ENCODE measurements around the gene UAP1L1. TPM values are rescaled to one million over a fixed set of nuclear protein-coding genes. Genes with fewer than 3 reads are reported as not detected.
"Not testable (repeated sequence)": the region's sequence is repeated elsewhere in the genome, so short reads cannot be mapped to it uniquely, and the experiment has no call there.

UAP1L1 gene
- polyA plus RNA-seq, 1 donor from 2014 or later, result 0.21 TPM

DNA sequence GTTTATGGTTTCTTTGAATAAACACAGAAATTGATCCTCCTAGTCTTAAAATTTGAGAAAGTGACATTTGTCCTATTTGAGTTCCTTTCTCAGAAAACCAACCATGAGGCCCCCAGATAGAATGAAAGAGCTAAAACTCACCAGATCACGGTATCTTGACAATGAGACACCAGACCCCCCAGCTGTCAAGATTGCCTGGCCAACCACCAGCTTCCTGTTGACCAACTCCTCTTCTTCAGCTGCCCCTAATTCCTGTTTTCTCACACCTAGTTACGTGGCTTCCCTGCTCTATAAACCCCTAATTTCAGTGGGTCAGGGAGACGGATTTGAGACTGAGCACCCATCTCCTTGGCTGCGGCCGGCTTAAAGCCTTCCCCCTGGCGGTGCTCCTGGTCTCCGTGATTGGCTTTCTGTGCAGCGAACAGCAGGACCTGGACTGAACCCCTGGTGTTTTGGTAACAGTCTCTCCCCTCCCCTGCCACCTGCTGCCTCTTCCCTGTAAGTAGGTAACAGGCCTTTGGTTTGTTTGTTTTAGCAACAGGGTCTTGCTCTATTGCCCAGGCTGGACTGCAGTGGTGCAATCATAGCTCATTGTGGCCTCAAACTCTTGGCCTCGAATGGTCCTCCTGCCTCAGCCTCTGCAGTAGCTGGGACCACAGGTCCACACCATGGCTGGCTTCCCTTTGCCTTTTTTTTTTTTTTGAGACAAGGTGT lies 18.6 kb upstream of the UAP1L1 start:
- H3K27me3 ChIP-seq (ENCODE audit: insufficient read depth, low read depth, low read length), result peaks cover 20% of the 10 kb centered on the region
- no peak overlapping the region for H3K9ac ChIP-seq (ENCODE audit: low read length)
- no peak overlapping the region for H3K4me3 ChIP-seq (ENCODE audit: low read length)
- no peaks in the 10 kb centered on the region for H3K9me3 ChIP-seq (ENCODE audit: low read length)
- no peaks in the 10 kb centered on the region for H3F3A ChIP-seq (ENCODE audit: insufficient read depth, low read length, poor library complexity, severe bottlenecking)
- no peaks in the 10 kb centered on the region for H3K36me3 ChIP-seq (ENCODE audit: insufficient read depth, low read length)
- no peak for TF ChIP-seq RAD21 (conservative IDR thresholded peaks at IDR 0.05)
- TF ChIP-seq MXI1 (conservative IDR thresholded peaks at IDR 0.05; ENCODE audit: poor library complexity, severe bottlenecking), result no peak
- no peak for TF ChIP-seq POLR2AphosphoS5 (IDR thresholded peaks at IDR 0.05)
- TF ChIP-seq TAF1 (IDR thresholded peaks at IDR 0.05; ENCODE audit: low read depth), result no peak
- TF ChIP-seq EZH2 (IDR thresholded peaks at IDR 0.05; ENCODE audit: borderline replicate concordance, insufficient read depth, low read length, poor library complexity, severe bottlenecking), result no peak
- TF ChIP-seq SMC3 (conservative IDR thresholded peaks at IDR 0.05; ENCODE audit: poor library complexity), result no peak
- TF ChIP-seq, protein P1, sequence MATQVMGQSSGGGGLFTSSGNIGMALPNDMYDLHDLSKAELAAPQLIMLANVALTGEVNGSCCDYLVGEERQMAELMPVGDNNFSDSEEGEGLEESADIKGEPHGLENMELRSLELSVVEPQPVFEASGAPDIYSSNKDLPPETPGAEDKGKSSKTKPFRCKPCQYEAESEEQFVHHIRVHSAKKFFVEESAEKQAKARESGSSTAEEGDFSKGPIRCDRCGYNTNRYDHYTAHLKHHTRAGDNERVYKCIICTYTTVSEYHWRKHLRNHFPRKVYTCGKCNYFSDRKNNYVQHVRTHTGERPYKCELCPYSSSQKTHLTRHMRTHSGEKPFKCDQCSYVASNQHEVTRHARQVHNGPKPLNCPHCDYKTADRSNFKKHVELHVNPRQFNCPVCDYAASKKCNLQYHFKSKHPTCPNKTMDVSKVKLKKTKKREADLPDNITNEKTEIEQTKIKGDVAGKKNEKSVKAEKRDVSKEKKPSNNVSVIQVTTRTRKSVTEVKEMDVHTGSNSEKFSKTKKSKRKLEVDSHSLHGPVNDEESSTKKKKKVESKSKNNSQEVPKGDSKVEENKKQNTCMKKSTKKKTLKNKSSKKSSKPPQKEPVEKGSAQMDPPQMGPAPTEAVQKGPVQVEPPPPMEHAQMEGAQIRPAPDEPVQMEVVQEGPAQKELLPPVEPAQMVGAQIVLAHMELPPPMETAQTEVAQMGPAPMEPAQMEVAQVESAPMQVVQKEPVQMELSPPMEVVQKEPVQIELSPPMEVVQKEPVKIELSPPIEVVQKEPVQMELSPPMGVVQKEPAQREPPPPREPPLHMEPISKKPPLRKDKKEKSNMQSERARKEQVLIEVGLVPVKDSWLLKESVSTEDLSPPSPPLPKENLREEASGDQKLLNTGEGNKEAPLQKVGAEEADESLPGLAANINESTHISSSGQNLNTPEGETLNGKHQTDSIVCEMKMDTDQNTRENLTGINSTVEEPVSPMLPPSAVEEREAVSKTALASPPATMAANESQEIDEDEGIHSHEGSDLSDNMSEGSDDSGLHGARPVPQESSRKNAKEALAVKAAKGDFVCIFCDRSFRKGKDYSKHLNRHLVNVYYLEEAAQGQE (IDR thresholded peaks at IDR 0.05; ENCODE audit: borderline replicate concordance), result no peak
- TF ChIP-seq, protein P2, sequence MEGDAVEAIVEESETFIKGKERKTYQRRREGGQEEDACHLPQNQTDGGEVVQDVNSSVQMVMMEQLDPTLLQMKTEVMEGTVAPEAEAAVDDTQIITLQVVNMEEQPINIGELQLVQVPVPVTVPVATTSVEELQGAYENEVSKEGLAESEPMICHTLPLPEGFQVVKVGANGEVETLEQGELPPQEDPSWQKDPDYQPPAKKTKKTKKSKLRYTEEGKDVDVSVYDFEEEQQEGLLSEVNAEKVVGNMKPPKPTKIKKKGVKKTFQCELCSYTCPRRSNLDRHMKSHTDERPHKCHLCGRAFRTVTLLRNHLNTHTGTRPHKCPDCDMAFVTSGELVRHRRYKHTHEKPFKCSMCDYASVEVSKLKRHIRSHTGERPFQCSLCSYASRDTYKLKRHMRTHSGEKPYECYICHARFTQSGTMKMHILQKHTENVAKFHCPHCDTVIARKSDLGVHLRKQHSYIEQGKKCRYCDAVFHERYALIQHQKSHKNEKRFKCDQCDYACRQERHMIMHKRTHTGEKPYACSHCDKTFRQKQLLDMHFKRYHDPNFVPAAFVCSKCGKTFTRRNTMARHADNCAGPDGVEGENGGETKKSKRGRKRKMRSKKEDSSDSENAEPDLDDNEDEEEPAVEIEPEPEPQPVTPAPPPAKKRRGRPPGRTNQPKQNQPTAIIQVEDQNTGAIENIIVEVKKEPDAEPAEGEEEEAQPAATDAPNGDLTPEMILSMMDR (IDR thresholded peaks at IDR 0.05; ENCODE audit: poor library complexity, severe bottlenecking), result no peak
- TF ChIP-seq EP300 (conservative IDR thresholded peaks at IDR 0.05; ENCODE audit: poor library complexity, severe bottlenecking), result no peak
- no peak overlapping the region for H3K4me2 ChIP-seq (ENCODE audit: low read length)
- no peaks in the 10 kb centered on the region for H3K79me2 ChIP-seq (replicated peaks; ENCODE audit: insufficient read depth, low read length)
- no peak overlapping the region for H2AFZ ChIP-seq (ENCODE audit: low read depth, low read length)
- no peaks in the 10 kb centered on the region for H3K9me2 ChIP-seq (ENCODE audit: insufficient read depth, low read length)
- H3K27ac ChIP-seq (ENCODE audit: low read length), result no peak overlapping the region
- no peaks in the 10 kb centered on the region for H4K20me1 ChIP-seq (ENCODE audit: insufficient read depth)

DNA sequence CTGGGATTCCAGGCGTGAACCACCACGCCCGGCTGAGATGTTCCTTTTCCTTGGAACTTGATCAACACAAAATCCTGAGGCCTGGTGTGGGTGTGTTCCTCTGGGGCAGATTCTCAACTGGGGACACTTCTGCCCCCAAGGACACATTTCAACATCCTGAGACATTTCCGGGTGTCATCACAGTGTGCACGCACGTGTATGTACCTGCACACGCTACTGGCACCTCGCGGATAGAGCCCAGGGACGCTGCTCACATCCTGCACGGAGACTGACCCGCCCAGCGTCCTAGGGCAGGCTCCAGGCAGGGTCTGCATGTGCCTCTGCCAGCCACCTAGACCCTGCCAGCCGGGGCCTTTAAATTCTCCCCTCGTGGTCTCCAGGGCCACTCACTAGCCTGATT lies 14.9 kb upstream of the UAP1L1 start:
- no peak for TF ChIP-seq RAD21 (conservative IDR thresholded peaks at IDR 0.05)
- TF ChIP-seq, protein P2 (IDR thresholded peaks at IDR 0.05; ENCODE audit: poor library complexity, severe bottlenecking), result no peak
- TF ChIP-seq, protein P1 (IDR thresholded peaks at IDR 0.05; ENCODE audit: borderline replicate concordance), result no peak
- no peak for TF ChIP-seq MXI1 (conservative IDR thresholded peaks at IDR 0.05; ENCODE audit: poor library complexity, severe bottlenecking)
- TF ChIP-seq EP300 (conservative IDR thresholded peaks at IDR 0.05; ENCODE audit: poor library complexity, severe bottlenecking), result no peak
- no peak for TF ChIP-seq SMC3 (conservative IDR thresholded peaks at IDR 0.05; ENCODE audit: poor library complexity)
- no peak for TF ChIP-seq TAF1 (IDR thresholded peaks at IDR 0.05; ENCODE audit: low read depth)
- TF ChIP-seq EZH2 (IDR thresholded peaks at IDR 0.05; ENCODE audit: borderline replicate concordance, insufficient read depth, low read length, poor library complexity, severe bottlenecking), result no peak
- TF ChIP-seq POLR2AphosphoS5 (IDR thresholded peaks at IDR 0.05), result no peak
- H4K20me1 ChIP-seq (ENCODE audit: insufficient read depth), result no peaks in the 10 kb centered on the region
- H2AFZ ChIP-seq (ENCODE audit: low read depth, low read length), result no peak overlapping the region
- no peaks in the 10 kb centered on the region for H3F3A ChIP-seq (ENCODE audit: insufficient read depth, low read length, poor library complexity, severe bottlenecking)
- H3K9ac ChIP-seq (ENCODE audit: low read length), result no peak overlapping the region
- no peaks in the 10 kb centered on the region for H3K9me2 ChIP-seq (ENCODE audit: insufficient read depth, low read length)
- H3K4me3 ChIP-seq (ENCODE audit: low read length), result no peak overlapping the region
- H3K9me3 ChIP-seq (ENCODE audit: low read length), result no peaks in the 10 kb centered on the region
- no peaks in the 10 kb centered on the region for H3K36me3 ChIP-seq (ENCODE audit: insufficient read depth, low read length)
- H3K4me2 ChIP-seq (ENCODE audit: low read length), result no peak overlapping the region
- H3K27me3 ChIP-seq (ENCODE audit: insufficient read depth, low read depth, low read length), result no peaks in the 10 kb centered on the region
- no peaks in the 10 kb centered on the region for H3K79me2 ChIP-seq (replicated peaks; ENCODE audit: insufficient read depth, low read length)
- H3K27ac ChIP-seq (ENCODE audit: low read length), result no peak overlapping the region

DNA sequence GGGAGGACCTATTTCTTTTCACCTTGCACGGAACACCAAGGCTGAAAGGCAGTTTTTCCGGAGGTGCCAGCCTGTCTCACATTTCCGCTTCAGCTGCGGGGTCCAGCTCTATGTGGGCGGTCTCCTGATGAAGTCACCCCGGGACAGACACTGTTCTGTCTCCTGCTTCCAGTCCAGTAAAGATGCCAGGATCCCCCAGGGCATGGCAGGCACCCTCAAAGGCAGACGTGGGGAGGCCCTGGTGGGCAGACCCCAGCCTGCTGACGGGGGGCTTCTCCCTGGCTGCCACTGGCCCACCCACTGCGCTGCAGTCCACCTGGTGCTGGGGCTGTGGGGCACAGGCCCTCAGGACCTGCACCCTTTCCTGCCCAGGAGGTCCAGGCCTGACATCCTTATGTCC lies 14.5 kb upstream of the UAP1L1 start:
- H3F3A ChIP-seq (ENCODE audit: insufficient read depth, low read length, poor library complexity, severe bottlenecking); H3K79me2 ChIP-seq (replicated peaks; ENCODE audit: insufficient read depth, low read length); H3K9me2 ChIP-seq (ENCODE audit: insufficient read depth, low read length); H4K20me1 ChIP-seq (ENCODE audit: insufficient read depth); H3K36me3 ChIP-seq (ENCODE audit: insufficient read depth, low read length); H2AFZ ChIP-seq (ENCODE audit: low read depth, low read length); H3K4me2 ChIP-seq (ENCODE audit: low read length); H3K27me3 ChIP-seq (ENCODE audit: insufficient read depth, low read depth, low read length); H3K9me3 ChIP-seq (ENCODE audit: low read length); H3K4me3 ChIP-seq (ENCODE audit: low read length); H3K27ac ChIP-seq (ENCODE audit: low read length); H3K9ac ChIP-seq (ENCODE audit: low read length): not testable (repeated sequence)

Data from neural cell (in vitro differentiated cells).